DMS114 treated with DMSO at 0.1 percent for 48 hours (cell line): ENCODE data around the gene CTSZ.
"Not testable (repeated sequence)": the region's sequence is repeated elsewhere in the genome, so short reads cannot be mapped to it uniquely, and the experiment has no call there.

Experiments used
- DNase-seq: peaks from one replicate; lab custom pipeline; 2025; ENCODE audit not compliant: unreplicated experiment; lab: John Stamatoyannopoulos, UW

The CTSZ gene

GRCh38 chr20:59014680-59015389 is 7.8 kb upstream of the CTSZ start:
- no peak for DNase-seq

DNA sequence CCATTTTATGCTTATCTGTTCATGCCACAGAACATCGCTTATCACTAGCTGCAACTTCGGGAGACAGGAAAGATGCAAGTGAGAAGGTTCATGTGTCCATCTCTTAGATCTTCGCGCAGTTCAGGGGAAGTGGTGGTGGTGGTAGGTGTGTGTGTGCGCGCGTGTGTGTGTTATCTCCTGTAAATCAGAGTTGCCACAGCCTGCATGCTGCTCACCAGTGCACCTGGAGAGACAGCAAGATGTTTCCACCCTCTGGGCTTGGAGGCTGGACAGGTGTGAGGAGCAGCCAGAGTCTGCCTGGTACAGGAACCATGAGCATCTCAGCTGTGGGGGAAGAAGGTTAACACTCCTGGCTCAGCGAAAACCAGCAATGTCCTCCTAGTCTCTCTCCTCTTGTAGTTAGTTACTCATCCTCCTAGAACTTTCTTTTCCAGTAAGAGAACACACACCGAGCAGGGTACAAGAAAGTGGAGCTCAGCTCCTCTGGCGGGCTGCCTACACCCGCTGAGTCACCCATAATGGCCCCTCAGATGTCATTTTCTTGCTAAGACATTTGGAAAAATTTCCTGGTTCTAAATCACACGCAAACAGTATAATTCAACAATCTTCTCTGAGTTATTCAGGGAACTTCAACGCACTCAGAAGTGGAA is 7.0 kb upstream of the CTSZ start:
- DNase-seq, result no peak

- no peak for DNase-seq
Measured at GRCh38 chr20:59013031-59013951, 6.2 kb upstream of the CTSZ start.

DNA sequence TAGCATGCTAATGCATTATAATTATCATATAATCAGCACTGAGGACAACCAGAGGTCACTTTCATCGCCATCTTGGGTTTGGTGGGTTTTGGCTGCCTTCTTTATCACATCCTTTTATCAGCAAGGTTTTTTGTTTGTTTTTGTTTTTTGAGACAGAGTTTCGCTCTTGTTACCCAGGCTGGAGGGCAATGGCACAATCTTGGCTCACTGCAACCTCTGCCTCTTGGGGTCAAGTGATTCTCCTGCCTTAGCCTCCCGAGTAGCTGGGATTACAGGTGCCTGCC is 4.8 kb upstream of the CTSZ start:
- not testable (repeated sequence) for DNase-seq

GRCh38 chr20:59010995-59011873 is 4.2 kb upstream of the CTSZ start:
- DNase-seq, result no peak

- DNase-seq, result no peak
Measured at GRCh38 chr20:59010321-59010994, 3.4 kb upstream of the CTSZ start.

DNA sequence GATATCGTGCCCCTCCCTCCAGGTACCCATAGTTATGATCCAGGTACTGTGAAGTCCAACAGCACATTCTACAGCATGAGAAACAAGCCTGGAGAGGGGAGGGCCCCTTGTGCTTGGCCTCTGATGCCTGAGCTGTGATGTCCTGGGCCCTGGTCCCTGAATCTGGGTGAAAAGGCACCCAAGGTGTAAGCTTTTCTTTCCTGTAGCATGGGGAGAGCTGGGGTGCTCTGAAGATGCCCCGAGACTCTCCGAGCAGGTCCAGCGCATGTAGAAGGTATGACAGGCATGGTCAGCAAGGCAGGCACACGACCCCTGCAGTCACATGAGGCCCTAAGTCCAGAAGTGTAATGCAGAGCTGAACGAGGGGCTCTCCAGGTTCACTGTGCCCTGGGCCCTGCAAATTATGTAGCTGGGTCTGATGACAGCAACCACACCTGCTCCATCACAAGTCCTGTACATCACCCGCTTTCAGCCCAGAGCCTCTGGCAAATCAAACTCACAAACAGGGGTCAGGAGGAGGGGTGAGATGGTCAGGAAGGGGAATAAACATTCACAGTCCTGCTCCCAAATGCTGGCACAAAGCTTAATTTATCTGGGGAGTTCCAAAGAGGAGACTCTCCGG is 1.8 kb upstream of the CTSZ start:
- DNase-seq, result no peak

DNA sequence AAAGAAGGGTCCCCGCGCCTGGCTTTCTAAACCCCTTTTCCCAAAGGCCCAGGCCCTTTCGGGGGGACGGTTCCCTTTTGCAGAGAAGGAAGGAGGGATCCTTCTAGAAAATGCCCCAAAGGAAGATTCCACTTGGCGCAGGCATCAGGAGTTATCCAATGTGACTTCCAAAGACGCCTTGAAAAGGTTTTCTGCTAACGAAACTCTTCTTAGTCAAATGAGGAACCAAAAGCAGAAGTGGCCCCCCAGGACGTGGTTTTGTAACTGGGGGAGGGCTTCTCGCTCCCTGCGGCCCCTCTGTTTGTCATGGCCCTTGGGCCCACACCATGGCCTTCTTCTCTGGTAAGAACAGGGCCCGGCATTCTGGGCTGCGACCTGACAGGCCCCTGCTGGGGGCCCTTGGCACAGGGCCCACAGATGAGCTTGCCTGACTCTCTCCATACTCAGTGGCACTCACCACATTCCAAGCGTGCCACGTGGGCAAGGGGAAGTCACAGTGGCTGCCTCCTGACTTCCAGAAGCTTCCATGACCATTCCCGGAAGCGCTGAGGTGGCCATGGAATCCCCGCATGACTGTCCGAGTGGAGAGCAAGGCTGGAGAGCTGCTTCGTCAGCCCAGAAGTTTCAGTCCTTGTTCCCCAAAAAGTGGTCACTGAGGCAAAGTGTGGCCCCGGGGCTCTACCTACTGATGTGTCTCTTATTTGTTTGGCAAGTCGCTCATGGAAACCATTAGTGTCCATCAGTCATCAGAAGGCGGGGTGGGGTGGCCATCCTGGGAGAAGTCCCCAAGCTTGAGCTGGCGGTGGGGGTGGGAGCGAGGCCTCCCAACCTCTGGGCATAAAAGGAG is 834 bp upstream of the CTSZ start:
- DNase-seq, result no peak

DNA sequence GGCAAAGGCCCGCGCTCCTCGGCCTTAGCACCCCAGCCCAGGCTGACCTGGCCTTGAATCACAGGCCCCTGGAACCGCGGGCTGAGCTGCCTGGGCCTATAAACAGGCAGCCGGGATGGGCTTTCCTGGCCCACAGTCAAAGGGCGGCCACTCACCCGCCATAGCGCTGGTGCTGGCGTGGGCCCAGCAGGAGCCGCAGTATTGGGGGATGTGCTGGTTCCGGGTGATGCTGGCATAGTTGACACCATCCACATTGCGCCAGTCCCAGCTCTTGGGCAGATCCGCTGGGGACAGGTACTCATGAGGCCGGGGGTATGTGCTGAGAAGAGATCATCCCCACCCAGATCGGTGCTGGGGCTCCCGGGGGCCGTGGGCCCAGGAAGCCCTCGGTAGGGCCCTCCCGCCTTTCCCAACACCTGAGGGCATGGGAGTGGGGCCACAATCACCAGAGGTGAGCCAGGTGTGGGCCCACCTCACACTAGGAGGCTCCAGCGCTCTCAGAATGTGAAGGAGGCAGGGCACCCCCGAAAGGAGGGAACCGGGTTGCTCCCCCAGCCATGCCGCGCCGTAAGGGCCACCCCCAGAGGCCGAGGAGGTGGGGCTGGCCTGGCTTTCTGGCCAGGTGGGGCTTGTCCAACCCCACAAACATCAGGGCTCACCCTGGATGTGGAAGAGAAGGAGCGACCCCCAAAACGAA is 739 bp downstream of the CTSZ start:
- no peak for DNase-seq

- no peak for DNase-seq
Measured at GRCh38 chr20:59005523-59006166, 1.4 kb downstream of the CTSZ start.

DNA sequence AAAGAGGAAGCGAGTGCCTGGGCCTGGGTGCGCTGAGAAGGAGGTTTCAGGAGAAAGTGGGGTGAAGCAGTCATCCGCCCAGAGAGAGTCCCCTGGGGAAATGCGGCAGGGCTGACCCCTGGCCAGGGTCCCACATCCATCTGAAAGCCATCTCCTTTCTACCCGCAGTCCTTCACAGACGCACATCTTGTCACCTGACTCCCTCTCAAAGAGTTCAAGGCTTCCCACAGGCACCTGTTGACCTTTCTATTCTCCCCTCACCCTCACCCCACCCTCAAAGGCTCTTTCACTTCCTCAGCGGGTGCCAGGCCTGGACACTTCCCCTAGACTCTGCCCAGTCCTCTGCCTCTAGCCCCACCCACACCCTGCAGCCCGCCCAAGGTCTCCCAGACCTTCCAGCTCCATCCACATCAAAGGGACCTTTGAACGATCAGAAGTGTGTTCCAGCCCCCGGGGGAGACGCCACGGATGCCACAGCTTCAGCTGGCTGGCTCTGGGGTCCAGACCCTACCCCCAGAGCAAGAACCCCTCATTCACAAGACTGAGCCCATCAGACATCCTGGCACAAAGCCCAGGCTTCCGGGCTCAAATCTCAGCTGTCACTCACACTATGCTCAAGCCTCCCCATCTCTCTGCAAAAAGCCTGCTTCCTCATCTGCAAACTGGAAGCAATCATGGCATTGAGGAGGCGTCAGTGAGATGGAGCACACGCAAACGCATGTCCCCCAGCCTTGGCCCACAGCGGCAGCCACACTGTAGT is 2.1 kb downstream of the CTSZ start:
- DNase-seq, result no peak

GRCh38 chr20:59004493-59004762 is 2.6 kb downstream of the CTSZ start:
- no peak for DNase-seq

DNA sequence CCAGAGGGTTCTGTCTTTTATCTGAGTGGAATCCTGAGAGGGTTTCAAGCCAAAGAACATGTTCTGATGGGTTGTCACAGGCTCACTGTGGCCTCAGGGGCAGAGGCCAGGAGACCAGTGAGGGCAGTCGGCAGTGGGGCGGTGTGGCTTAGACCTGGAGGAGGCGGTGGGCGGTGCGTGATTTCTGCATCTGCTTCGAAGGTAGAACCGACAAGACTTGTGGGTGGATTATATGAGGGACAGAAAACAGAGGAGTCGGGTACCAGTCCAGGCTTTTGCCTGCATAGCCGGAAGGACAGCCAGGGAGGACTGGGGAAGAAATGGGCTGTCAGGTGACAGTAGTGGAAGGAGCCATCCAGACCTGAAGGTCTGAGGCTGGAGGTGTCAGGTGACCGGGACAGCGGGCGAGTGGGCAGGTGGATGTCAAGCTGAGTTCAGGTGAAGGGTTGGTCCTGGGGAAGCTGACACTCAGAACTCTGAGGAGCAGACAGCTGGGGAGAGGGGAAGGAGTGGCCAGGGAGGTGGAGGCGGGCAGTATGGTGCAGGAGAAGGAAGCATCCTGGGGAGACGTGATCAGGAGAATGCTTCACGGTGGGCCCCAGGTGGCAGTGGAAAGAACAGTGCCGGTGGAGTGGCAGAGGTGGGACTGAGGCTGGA is 3.1 kb downstream of the CTSZ start:
- DNase-seq, result no peak

DNA sequence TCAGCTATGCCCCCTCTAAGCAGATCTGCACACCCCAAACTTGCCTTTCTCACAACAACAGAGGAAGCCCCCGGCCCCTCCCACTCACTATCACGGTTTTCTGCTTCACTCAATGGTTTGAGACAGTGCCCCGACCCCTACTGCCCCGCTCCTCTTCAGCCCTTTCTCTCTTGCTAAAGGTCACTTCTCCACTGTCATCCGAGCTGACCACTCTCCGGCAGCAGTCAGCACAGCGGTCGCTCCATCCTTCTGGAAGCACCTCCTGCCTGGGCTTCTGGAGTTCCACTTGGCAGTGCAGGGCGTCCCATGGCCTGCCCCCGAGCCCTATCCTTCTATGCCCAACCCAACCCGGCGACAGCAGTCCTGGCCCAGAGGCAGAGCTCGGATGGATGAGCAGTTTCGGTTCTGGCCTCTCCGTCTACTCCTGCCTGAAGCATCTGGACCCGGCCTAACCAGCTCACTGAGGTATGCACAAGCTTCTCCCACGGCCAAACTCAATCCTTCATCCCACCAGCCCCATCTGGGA is 4.1 kb downstream of the CTSZ start:
- no peak for DNase-seq

GRCh38 chr20:59002388-59002787 is 4.7 kb downstream of the CTSZ start:
- no peak for DNase-seq

GRCh38 chr20:59001449-59002171 is 5.4 kb downstream of the CTSZ start:
- DNase-seq, result no peak
